Breast epithelium (tissue), 4 donors: ENCODE results near the gene MMD. TPM values are rescaled to one million over a fixed set of nuclear protein-coding genes. Genes with fewer than 3 reads are reported as not detected.
A peak's percentile ranks its signal among the peaks of the same experiment; 100 is the strongest.

Experiments
- DNase-seq, 2 donors: peaks; one replicate each; pipeline ENCODE4 v3.0.0-alpha.2; 2019; ENCODE audit warnings: low spot score in 2 of 2
- H3K27ac ChIP-seq, 2 donors: fragments of 200-600 bp; sonication (generic) in 1 of 2; one replicate each; pipeline ENCODE4 v1.5.1; 2016 to 2019; ENCODE audit warnings: mild to moderate bottlenecking in 1 of 2
- H3K27me3 ChIP-seq, 2 donors: fragments of 200-600 bp; sonication (generic) in 1 of 2; one replicate each; pipeline versions ENCODE4 v1.5.1 to v1.6.0; 2017 to 2019; ENCODE audit warnings: control low read depth in 1 of 2, mild to moderate bottlenecking in 1 of 2
- H3K36me3 ChIP-seq: fragments of 200-600 bp; one replicate; pipeline ENCODE4 v1.5.1; 2019
- H3K4me1 ChIP-seq, 2 donors: fragments of 200-600 bp; sonication (generic); one replicate each; pipeline ENCODE4 v1.5.1; 2016 to 2019; ENCODE audit warnings: control low read depth in 1 of 2
- H3K4me3 ChIP-seq, 3 donors: fragments of 200-600 bp; sonication (generic); 1 replicate in 2 of 3; 2 replicates in 1 of 3; pipeline ENCODE4 v1.5.1; 2016 to 2019; ENCODE audit warnings: mild to moderate bottlenecking in 3 of 3, moderate library complexity in 2 of 3
- H3K9me3 ChIP-seq, 2 donors: fragments of 200-600 bp; sonication (generic) in 1 of 2; one replicate each; pipeline ENCODE4 v1.5.1; 2016 to 2019; ENCODE audit warnings: control low read depth in 1 of 2
- CTCF ChIP-seq, 3 donors: fragments of 450-650 bp; IDR thresholded peaks; one replicate each; pipeline ENCODE4 v1.5.1; 2016 to 2017; ENCODE audit warnings: antibody characterized with exemption in 3 of 3, mild to moderate bottlenecking in 3 of 3, moderate library complexity in 3 of 3
- POLR2A ChIP-seq: fragments of 450-650 bp; IDR thresholded peaks from one replicate; pipeline ENCODE4 v1.6.1; 2016; ENCODE audit warnings: antibody characterized with exemption, mild to moderate bottlenecking, moderate library complexity
- POLR2AphosphoS5 ChIP-seq, 3 donors: sonication (generic); formaldehyde crosslinking; IDR thresholded peaks; one replicate each; pipeline ENCODE4 v1.6.1; 2017; ENCODE audit warnings: antibody characterized with exemption in 3 of 3
- intact Hi-C: fragments of 100-400 bp; cut with DNase I; formaldehyde crosslinking; loops from one replicate; pipeline ENCODE4 v1.15.1; 2023; ENCODE audit warnings: low total_unique reads
- total RNA-seq, 3 donors: library from RNA; depleted of rRNA; stranded (reverse); fragments of >200 nt; gene quantifications; one replicate each; pipeline ENCODE4 v1.1.0, GENCODE V29; 2016

Gene MMD
- total RNA-seq, 3 donors from 2014 or later: 28.0 to 140 (median 34.1) TPM

DNA sequence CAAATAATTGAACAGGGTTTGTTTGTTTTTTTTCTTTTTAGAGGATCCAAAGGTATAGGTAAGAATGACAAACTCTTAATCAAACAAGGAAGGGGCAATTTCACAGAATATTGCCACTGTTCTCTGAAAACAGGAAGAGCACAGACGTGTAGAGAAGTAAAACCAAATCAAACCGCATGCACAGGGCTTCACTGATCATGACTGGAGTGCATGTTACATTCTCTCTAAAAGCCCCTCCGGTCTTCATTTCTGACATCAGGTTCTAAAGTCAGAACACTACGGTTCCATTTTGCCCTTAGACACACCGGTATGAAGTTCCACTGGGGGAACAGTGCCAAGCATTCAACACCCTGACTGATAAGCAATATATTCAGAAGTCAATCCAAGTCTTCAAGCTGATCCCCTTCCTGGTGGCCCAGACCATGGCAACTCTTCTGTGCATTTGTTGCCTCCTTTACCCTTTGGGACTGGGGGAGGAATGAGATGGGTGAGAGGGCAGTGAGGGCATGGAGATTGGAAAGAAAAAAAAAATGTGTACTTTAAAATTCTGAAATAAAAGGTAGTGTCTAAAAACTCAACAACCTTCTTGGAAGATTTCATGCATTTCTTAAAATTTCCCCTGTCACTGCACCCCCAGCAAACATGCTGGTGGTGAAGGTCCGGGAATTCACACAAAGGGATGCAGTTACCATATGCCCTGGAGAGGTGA, 1.4 kb downstream of the MMD start:
- no peaks in the 10 kb centered on the region for H3K36me3 ChIP-seq
- H3K4me1 ChIP-seq: no peaks in the 10 kb centered on the region
- DNase-seq: no peak
- peak overlapping the region; percentile 87 to 91 for H3K27ac ChIP-seq
- H3K27me3 ChIP-seq: peaks cover 0 to 4% of the 10 kb centered on the region in 2 donors
- intact Hi-C loops: no loop called here
- no peak for TF ChIP-seq CTCF (IDR thresholded peaks at IDR 0.05)
- no peak for TF ChIP-seq POLR2AphosphoS5 (IDR thresholded peaks at IDR 0.05)
- TF ChIP-seq POLR2A: no peak
- H3K9me3 ChIP-seq: no peaks in the 10 kb centered on the region
- peak overlapping the region; percentile 76 to 97 (median 87) for H3K4me3 ChIP-seq

DNA sequence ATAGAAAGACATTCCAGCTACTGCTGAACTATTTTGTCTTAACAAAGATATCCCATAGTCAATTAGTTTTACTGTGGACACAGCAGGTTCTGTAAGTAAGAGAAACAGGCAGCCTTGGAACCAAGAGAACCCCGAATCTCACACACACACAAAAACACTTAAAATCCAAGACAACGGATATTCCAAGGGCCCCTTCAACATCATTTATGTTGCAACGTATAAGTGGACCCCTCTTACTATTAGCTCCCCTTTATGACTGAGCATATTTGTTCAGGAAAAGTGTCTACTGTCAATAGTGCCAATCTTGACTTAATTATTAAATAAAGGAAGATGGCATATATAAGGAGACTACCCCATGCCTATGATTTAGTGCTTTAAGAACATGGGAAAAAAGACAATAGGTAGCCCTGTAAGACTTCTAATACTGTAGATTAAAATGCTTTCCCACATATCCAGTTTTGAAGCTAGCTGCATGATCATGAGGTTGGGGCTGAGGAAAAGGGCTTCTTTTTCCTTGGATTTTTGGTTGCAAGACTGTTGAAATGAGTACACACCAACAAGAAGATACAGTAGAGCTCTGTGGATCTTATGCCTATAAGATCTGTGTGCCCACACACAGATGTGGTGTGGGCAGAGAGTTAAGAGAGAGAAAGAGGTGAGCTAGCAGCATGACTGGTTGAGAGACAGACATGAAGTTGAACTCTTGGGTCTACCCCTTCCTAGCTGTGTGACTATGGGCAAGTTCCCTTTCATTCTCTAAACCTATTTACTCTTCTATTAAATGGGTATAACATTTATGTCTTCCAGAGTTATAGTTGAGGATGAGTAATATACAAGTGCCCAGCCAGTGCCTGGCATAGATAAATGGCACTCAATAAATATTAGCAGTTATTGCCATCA, 3.0 kb downstream of the MMD start:
- H3K27me3 ChIP-seq: peaks cover 0 to 4% of the 10 kb centered on the region in 2 donors
- no peak overlapping the region for H3K4me3 ChIP-seq
- H3K9me3 ChIP-seq: no peaks in the 10 kb centered on the region
- H3K4me1 ChIP-seq: no peaks in the 10 kb centered on the region
- DNase-seq: no peak
- H3K36me3 ChIP-seq: no peaks in the 10 kb centered on the region
- intact Hi-C loops: no loop called here
- TF ChIP-seq CTCF (IDR thresholded peaks at IDR 0.05) (no peak), POLR2AphosphoS5 (IDR thresholded peaks at IDR 0.05) (no peak), POLR2A (no peak)
- no peak overlapping the region for H3K27ac ChIP-seq

DNA sequence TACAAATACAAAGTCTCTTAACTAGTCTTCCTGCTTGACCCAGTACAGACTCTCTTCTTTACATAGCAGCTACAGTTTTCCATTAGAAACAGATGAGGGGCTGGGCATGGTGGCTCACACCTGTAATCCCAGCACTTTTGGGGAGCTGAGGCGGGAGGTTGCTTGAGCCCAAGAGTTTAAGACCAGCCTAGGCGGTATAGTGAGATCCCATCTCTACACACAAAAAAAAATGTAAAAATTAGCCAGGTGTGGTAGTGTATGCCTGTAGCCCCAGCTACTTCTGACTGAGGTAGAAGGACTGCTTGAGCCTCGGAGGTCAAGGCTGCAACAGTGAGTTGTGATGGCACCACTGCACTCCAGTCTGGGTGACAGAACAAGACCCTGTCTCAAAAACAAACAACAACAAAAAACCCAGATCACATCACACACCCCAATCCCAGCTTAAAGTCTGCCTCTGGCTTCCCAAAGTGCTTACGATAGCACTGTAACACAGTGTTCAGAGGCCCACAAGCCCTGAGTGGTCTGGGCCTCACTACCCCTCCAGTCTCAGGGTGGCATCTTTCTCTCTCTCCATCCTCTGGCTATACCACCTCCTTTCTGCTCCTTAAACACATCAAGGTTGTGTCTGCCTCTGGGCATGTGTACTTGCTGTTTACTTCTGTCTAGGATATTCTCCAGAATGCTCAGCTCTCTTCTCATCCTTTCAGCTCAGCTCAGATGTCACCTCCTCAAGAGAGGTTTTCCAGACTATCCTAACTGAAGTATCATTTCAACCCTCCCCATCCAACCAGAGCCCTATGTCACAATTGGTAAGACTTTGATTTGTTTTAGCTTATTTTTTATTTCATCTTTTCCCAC, 4.0 kb downstream of the MMD start:
- Histone ChIP-seq H3K27me3 (no peaks in the 10 kb centered on the region), H3K36me3 (no peaks in the 10 kb centered on the region), H3K9me3 (no peaks in the 10 kb centered on the region), H3K4me3 (no peak overlapping the region), H3K4me1 (no peaks in the 10 kb centered on the region), H3K27ac (no peak overlapping the region)
- no peak for TF ChIP-seq POLR2A
- no peak for TF ChIP-seq POLR2AphosphoS5 (IDR thresholded peaks at IDR 0.05)
- TF ChIP-seq CTCF (IDR thresholded peaks at IDR 0.05): no peak
- intact Hi-C loops: no loop called here
- no peak for DNase-seq

DNA sequence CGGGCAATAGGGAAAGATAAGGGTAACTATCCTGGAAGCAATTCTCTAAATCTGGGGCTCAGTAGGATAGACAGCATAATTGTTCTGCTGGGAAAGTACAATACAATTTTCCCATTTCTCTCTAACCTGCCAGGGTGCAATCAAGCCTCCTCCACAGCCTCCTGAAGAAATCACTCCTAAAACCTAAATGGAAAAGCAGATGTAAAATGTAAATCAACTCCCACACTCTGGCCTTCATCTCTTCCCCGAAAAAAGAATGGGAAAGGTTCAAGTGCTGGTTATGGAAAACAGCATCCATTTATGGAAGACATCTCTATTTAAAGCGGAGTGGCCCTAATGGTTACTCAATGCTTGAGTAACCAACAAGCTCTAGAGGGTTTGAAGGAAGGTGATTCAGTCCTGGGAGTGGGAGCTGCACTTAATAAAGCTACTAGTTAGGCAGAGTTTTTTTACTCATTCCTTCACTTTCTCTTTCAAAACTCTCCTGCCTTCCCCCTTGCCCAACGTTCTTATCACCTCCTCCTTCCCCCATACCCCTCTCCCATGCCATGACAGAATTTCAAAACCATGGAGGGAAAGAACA, 5.1 kb downstream of the MMD start:
- no peaks in the 10 kb centered on the region for H3K4me1 ChIP-seq
- intact Hi-C loops: no loop called here

More for the DNA sequence above, 5.1 kb downstream of the MMD start:
- H3K36me3 ChIP-seq: no peaks in the 10 kb centered on the region
- no peak overlapping the region for H3K27ac ChIP-seq
- no peaks in the 10 kb centered on the region for H3K27me3 ChIP-seq
- no peak for DNase-seq
- no peak for TF ChIP-seq POLR2AphosphoS5 (IDR thresholded peaks at IDR 0.05)
- no peak for TF ChIP-seq CTCF (IDR thresholded peaks at IDR 0.05)
- TF ChIP-seq POLR2A: no peak
- no peak overlapping the region for H3K4me3 ChIP-seq
- no peaks in the 10 kb centered on the region for H3K9me3 ChIP-seq
